ENCODE measurements around the gene SCARF2. TPM values are rescaled to one million over a fixed set of nuclear protein-coding genes. Genes with fewer than 3 reads are reported as not detected.
A peak's percentile ranks its signal among the peaks of the same experiment; 100 is the strongest.

SCARF2 gene
- total and polyA plus RNA-seq, 2 of the 13 experiments (the other 11 are each of a cell fraction or from before 2014, with no cell fraction given), result 3.3 to 6.2 TPM

DNA sequence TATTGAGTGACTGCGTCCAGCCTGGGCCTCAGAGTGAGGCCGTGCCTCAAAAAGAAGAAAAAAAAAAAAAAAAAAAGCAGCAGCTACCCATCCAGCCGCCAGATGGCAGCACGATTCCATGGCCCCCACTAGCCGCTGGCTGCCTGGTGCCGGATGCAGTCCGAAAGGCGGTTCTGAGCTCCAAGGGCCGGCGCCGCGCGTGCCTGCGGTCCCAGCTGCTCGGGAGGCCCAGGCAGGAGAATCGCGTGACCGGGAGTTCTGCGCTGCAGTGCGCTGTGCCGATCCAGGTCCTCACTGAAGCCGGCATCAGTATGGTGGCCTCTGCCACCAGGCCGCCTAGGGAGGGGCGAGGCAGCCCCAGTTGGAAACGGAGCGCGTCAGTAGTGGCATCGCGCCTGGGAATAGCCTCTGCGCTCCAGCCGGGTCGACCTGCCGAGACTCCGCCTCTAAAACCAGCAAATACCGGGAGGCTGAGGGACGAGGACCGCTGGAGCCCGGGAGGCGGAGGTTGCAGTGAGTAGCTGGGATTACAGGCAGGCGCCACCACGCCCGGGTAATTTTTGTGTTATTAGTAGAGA lies 19.3 kb downstream of the SCARF2 start (continued):
- TF ChIP-seq, protein P1, sequence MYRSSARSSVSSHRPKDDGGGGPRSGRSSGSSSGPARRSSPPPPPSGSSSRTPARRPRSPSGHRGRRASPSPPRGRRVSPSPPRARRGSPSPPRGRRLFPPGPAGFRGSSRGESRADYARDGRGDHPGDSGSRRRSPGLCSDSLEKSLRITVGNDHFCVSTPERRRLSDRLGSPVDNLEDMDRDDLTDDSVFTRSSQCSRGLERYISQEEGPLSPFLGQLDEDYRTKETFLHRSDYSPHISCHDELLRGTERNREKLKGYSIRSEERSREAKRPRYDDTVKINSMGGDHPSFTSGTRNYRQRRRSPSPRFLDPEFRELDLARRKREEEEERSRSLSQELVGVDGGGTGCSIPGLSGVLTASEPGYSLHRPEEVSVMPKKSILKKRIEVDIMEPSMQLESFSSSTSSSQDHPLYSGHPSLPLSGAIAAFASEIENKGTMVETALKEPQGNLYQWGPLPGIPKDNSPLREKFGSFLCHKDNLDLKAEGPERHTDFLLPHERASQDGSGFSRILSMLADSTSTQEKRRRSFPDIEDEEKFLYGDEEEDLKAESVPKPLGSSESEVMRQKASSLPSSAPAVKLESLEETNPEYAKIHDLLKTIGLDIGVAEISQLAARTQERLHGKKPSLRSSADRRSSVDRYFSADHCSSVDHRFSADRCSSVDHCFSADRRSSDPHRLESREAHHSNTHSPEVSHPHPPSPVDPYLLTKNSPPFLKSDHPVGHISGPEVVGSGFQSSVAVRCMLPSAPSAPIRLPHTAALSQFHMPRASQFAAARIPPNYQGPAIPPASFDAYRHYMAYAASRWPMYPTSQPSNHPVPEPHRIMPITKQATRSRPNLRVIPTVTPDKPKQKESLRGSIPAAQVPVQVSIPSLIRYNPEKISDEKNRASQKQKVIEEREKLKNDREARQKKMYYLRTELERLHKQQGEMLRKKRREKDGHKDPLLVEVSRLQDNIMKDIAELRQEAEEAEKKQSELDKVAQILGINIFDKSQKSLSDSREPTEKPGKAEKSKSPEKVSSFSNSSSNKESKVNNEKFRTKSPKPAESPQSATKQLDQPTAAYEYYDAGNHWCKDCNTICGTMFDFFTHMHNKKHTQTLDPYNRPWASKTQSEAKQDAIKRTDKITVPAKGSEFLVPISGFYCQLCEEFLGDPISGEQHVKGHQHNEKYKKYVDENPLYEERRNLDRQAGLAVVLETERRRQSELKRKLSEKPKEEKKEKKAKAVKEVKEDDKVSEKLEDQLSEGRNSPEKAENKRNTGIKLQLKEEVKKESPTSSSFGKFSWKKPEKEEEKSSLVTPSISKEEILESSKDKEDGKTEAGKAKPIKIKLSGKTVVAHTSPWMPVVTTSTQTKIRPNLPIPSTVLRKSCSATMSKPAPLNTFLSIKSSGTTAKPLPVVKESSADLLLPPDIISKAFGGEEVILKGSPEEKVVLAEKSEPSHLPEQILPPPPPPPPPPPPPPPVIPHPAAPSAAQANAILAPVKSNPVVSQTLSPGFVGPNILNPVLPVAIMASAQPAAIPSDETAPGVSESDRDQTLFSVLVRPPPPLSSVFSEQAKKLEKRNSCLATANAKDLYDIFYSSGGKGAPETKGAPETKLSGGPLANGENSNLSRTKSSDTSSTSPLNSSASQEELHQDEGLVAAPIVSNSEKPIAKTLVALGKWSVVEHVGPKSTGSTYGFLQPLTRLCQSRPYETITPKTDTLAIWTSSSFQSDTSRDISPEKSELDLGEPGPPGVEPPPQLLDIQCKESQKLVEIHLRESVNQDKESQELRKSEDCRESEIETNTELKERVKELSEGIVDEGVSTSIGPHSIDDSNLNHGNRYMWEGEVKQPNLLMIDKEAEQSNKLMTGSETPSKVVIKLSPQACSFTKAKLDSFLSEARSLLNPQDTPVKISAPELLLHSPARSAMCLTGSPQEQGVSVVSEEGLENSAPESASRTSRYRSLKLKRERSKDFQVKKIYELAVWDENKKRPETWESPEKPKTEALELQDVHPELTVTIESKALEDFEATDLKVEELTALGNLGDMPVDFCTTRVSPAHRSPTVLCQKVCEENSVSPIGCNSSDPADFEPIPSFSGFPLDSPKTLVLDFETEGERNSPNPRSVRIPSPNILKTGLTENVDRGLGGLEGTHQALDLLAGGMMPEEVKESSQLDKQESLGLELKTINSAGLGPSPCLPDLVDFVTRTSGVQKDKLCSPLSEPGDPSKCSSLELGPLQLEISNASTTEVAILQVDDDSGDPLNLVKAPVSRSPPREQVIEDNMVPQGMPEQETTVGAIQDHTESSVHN (CRISPR knock-in tag; IDR thresholded peaks at IDR 0.05), result no peak
- no peak; the same call in 1 of the 2 replicates for TF ChIP-seq ZSCAN25 (CRISPR knock-in tag; IDR thresholded peaks at IDR 0.05)
- TF ChIP-seq ZNF607 (CRISPR knock-in tag; IDR thresholded peaks at IDR 0.05; ENCODE audit: borderline replicate concordance), result 0 out of 2 replicates have a peak, but pooled peaks have one; percentile 45
- no peak for TF ChIP-seq HCFC1 (IDR thresholded peaks at IDR 0.05; ENCODE audit: low read depth, low read length)
- TF ChIP-seq CENPX (CRISPR knock-in tag; IDR thresholded peaks at IDR 0.05), result no peak
- TF ChIP-seq ZNF468 (CRISPR knock-in tag; IDR thresholded peaks at IDR 0.05), result no peak
- no peak for TF ChIP-seq FOXP1 (IDR thresholded peaks at IDR 0.05)
- TF ChIP-seq FOXP1 (CRISPR knock-in tag; IDR thresholded peaks at IDR 0.05), result no peak
- TF ChIP-seq YEATS2 (CRISPR knock-in tag; IDR thresholded peaks at IDR 0.05; ENCODE audit: borderline replicate concordance), result peak; percentile 38; the same call in 1 of the 2 replicates
- TF ChIP-seq BHLHE40 (IDR thresholded peaks at IDR 0.05; ENCODE audit: low read length), result peak; percentile 65
- no peak for TF ChIP-seq ZNF431 (CRISPR knock-in tag; IDR thresholded peaks at IDR 0.05; ENCODE audit: borderline replicate concordance, low read depth)
- TF ChIP-seq ZBED4 (CRISPR knock-in tag; IDR thresholded peaks at IDR 0.05; ENCODE audit: borderline replicate concordance), result peak; percentile 75; the same call in 1 of the 2 replicates
- TF ChIP-seq ZBTB14 (CRISPR knock-in tag; IDR thresholded peaks at IDR 0.05), result no peak
- TF ChIP-seq ZNF768 (CRISPR knock-in tag; IDR thresholded peaks at IDR 0.05), result peak; percentile 71; the same call in 1 of the 2 replicates
- 0 out of 2 replicates have a peak, but pooled peaks have one; percentile 60 for TF ChIP-seq ZNF576 (CRISPR knock-in tag; IDR thresholded peaks at IDR 0.05)
- 0 out of 2 replicates have a peak, but pooled peaks have one; percentile 9 for TF ChIP-seq HNF4A (CRISPR knock-in tag; IDR thresholded peaks at IDR 0.05)
- no peak for TF ChIP-seq TP53 (CRISPR knock-in tag; conservative IDR thresholded peaks at IDR 0.05)

Data from HepG2 (cell line).